GM21367 (cell line): ENCODE measurements around the gene MASP1.
"Not testable (repeated sequence)": the region's sequence is repeated elsewhere in the genome, so short reads cannot be mapped to it uniquely, and the experiment has no call there.

Experiments
- ATAC-seq: cut with Tn5 transposase; IDR thresholded peaks from one replicate; pipeline ENCODE4 v1.9.1; 2021; ENCODE audit not compliant: unreplicated experiment

MASP1 gene

GRCh38 chr3:187228740-187229139, 62.8 kb downstream of the MASP1 start:
- no peak for ATAC-seq

- no peak for ATAC-seq
These were observed 63.8 kb downstream of the MASP1 start for GRCh38 chr3:187227658-187228258.

GRCh38 chr3:187223799-187224198, 67.7 kb downstream of the MASP1 start:
- no peak for ATAC-seq

- ATAC-seq: no peak
These were observed 68.7 kb downstream of the MASP1 start for GRCh38 chr3:187222801-187223200.

- no peak for ATAC-seq
These were observed 76.1 kb downstream of the MASP1 start for GRCh38 chr3:187215460-187215859.

GRCh38 chr3:187213616-187214015, 77.9 kb downstream of the MASP1 start:
- no peak for ATAC-seq

- ATAC-seq: no peak
These were observed 78.8 kb downstream of the MASP1 start for GRCh38 chr3:187212705-187213104.

- ATAC-seq: no peak
These were observed 79.4 kb downstream of the MASP1 start for GRCh38 chr3:187212196-187212545.

- ATAC-seq: no peak
These were observed 79.9 kb downstream of the MASP1 start for GRCh38 chr3:187211532-187212195.

GRCh38 chr3:187210545-187211327, 80.8 kb downstream of the MASP1 start:
- no peak for ATAC-seq

- ATAC-seq: no peak
These were observed 81.4 kb downstream of the MASP1 start for GRCh38 chr3:187210091-187210490.

- no peak for ATAC-seq
These were observed 82.0 kb downstream of the MASP1 start for GRCh38 chr3:187209491-187209890.

GRCh38 chr3:187208159-187208558, 83.4 kb downstream of the MASP1 start:
- ATAC-seq: no peak

- ATAC-seq: no peak
These were observed 83.9 kb downstream of the MASP1 start for GRCh38 chr3:187207624-187208023.

GRCh38 chr3:187207062-187207461, 84.5 kb downstream of the MASP1 start:
- ATAC-seq: no peak

- ATAC-seq: no peak
These were observed 85.9 kb downstream of the MASP1 start for GRCh38 chr3:187205683-187206082.

- ATAC-seq: not testable (repeated sequence)
These were observed 92.0 kb downstream of the MASP1 start for GRCh38 chr3:187199463-187200050.

GRCh38 chr3:187198490-187198889, 93.0 kb downstream of the MASP1 start:
- no peak for ATAC-seq

GRCh38 chr3:187197335-187197649, 94.2 kb downstream of the MASP1 start, which contains the start of gene RTP1:
TSS of gene RTP1 (plus strand) at chr3:187197486. CDS start at chr3:187197516, 30 bp downstream.
- no peak for ATAC-seq

- no peak for ATAC-seq
These were observed 94.8 kb downstream of the MASP1 start for GRCh38 chr3:187196573-187197334.

GRCh38 chr3:187193181-187193580, 98.4 kb downstream of the MASP1 start:
- ATAC-seq: no peak
